B cell (primary cell): ENCODE measurements around the gene DMRT1. TPM values are rescaled to one million over a fixed set of nuclear protein-coding genes. Genes with fewer than 3 reads are reported as not detected.
"Not testable (repeated sequence)": the region's sequence is repeated elsewhere in the genome, so short reads cannot be mapped to it uniquely, and the experiment has no call there.

Source experiments
- ATAC-seq: fragments of 200-7000 bp; cut with Tn5 transposase; one replicate; pipeline ENCODE4 v1.10.0; 2021; ENCODE audit warnings: low read depth, mild to moderate bottlenecking, moderate number of reproducible peaks, moderate library complexity
- CTCF ChIA-PET: fragments of 350-600 bp; sonication (Branson Sonifier 250); formaldehyde crosslinking; loops from one replicate; lab custom pipeline; 2021; ENCODE audit warnings: antibody characterized with exemption, inconsistent platforms; lab: Charles Lee
- POLR2A ChIA-PET: fragments of 350-600 bp; sonication (Branson Sonifier 250); formaldehyde crosslinking; loops from one replicate; lab custom pipeline; 2021; ENCODE audit warnings: antibody characterized with exemption; lab: Charles Lee
- DNase-seq: peaks from one replicate; pipeline ENCODE4 v3.0.0; 2013
- H2AFZ ChIP-seq: 2 replicates; pipeline ENCODE4 v1.6.1; 2012; ENCODE audit warnings: mild to moderate bottlenecking, low read depth, low read length; ENCODE audit not compliant: insufficient read depth, poor library complexity, severe bottlenecking
- H3K27ac ChIP-seq, 2 donors: 1 replicate in 1 of 2; 2 replicates in 1 of 2; pipeline ENCODE4 v1.5.1; 2012 to 2013; ENCODE audit warnings: low read length in 2 of 2, mild to moderate bottlenecking in 2 of 2, moderate library complexity in 1 of 2
- H3K27me3 ChIP-seq, 4 experiments: fragments of 200-600 bp in 1 of 4; sonication (generic) in 1 of 4; replicated peaks in 1 of 4; 1 replicate in 2 of 4; 2 replicates in 2 of 4; pipeline versions ENCODE4 v1.6.1 to v1.7.0; 2013 to 2016; ENCODE audit warnings: low read length in 3 of 4, mild to moderate bottlenecking in 2 of 4, mixed read lengths in 1 of 4, moderate library complexity in 1 of 4; ENCODE audit not compliant: insufficient read depth in 4 of 4, control insufficient read depth in 3 of 4; ENCODE audit errors: control extremely low read depth in 1 of 4
- H3K36me3 ChIP-seq, 2 experiments: replicated peaks in 1 of 2; 1 replicate in 1 of 2; 2 replicates in 1 of 2; pipeline versions ENCODE4 v1.6.1 to v1.7.1; 2013; ENCODE audit warnings: low read length in 1 of 2; ENCODE audit not compliant: insufficient read depth in 2 of 2, control insufficient read depth in 1 of 2; ENCODE audit errors: control extremely low read depth in 1 of 2, extremely low read depth in 1 of 2
- H3K4me1 ChIP-seq, 2 donors: fragments of 200-600 bp in 1 of 2; sonication (generic) in 1 of 2; 1 replicate in 1 of 2; 2 replicates in 1 of 2; pipeline versions ENCODE4 v1.5.1 to v1.6.1; 2013 to 2017; ENCODE audit warnings: low read length in 2 of 2; ENCODE audit not compliant: control insufficient read depth in 2 of 2, insufficient read depth in 2 of 2
- H3K4me2 ChIP-seq: replicated peaks from 2 replicates; pipeline ENCODE3; 2012; ENCODE audit warnings: mild to moderate bottlenecking, low read depth, low read length; ENCODE audit not compliant: poor library complexity, severe bottlenecking
- H3K4me3 ChIP-seq, 5 experiments: fragments of 200-600 bp in 1 of 5; sonication (generic) in 1 of 5; 1 replicate in 3 of 5; 2 replicates in 2 of 5; pipeline versions ENCODE4 v1.5.1 to v1.7.0; 2011 to 2016; ENCODE audit warnings: low read length in 4 of 5, mild to moderate bottlenecking in 4 of 5, low read depth in 2 of 5, control low read depth in 1 of 5, moderate library complexity in 1 of 5; ENCODE audit not compliant: insufficient read depth in 1 of 5; ENCODE audit errors: control extremely low read depth in 1 of 5, extremely low read depth in 1 of 5
- H3K79me2 ChIP-seq: fragments of 200-600 bp; sonication (generic); one replicate; pipeline ENCODE4 v1.6.0; 2016; ENCODE audit warnings: low read length; ENCODE audit not compliant: control insufficient read depth, insufficient read depth
- H3K9ac ChIP-seq: fragments of 200-600 bp; sonication (generic); 2 replicates; pipeline ENCODE4 v1.6.1; 2017; ENCODE audit warnings: mild to moderate bottlenecking, low read length, moderate library complexity
- H3K9me3 ChIP-seq, 3 donors: one replicate each; pipeline versions ENCODE4 v1.6.1 to v1.7.1; 2013; ENCODE audit warnings: low read length in 2 of 3; ENCODE audit not compliant: control insufficient read depth in 2 of 3, insufficient read depth in 1 of 3; ENCODE audit errors: control extremely low read depth in 1 of 3
- H4K20me1 ChIP-seq: 2 replicates; pipeline ENCODE4 v1.6.0; 2012; ENCODE audit warnings: mild to moderate bottlenecking, low read length; ENCODE audit not compliant: insufficient read depth, control insufficient read depth, poor library complexity, severe bottlenecking
- H3K27ac Mint-ChIP-seq: one replicate; pipeline ENCODE4 v1.8.0; 2021; ENCODE audit warnings: mixed read lengths
- H3K27me3 Mint-ChIP-seq: one replicate; pipeline ENCODE4 v1.8.0; 2021; ENCODE audit warnings: mixed read lengths
- H3K4me1 Mint-ChIP-seq: one replicate; pipeline ENCODE4 v1.8.0; 2021; ENCODE audit warnings: mixed read lengths
- H3K4me3 Mint-ChIP-seq: one replicate; pipeline ENCODE4 v1.8.0; 2021; ENCODE audit warnings: mixed read lengths
- H3K9me3 Mint-ChIP-seq: one replicate; pipeline ENCODE4 v1.8.0; 2022; ENCODE audit warnings: mixed read lengths; ENCODE audit not compliant: insufficient read depth
- EZH2 ChIP-seq: IDR thresholded peaks from 2 replicates; pipeline ENCODE4 v1.6.1; 2012; ENCODE audit warnings: borderline replicate concordance, low read depth, mild to moderate bottlenecking, moderate library complexity, low read length; ENCODE audit not compliant: insufficient read depth, poor library complexity, severe bottlenecking
- WGBS: methylation state at CpG from one replicate; pipeline ENCODE4 v1.1.5; 2013; ENCODE audit warnings: missing lambda C conversion rate; ENCODE audit not compliant: insufficient coverage; 5-methylcytosine and 5-hydroxymethylcytosine counted together
- intact Hi-C: fragments of 100-400 bp; cut with micrococcal nuclease; formaldehyde crosslinking; loops from one replicate; pipeline ENCODE4 v1.10.0; 2022
- polyA plus RNA-seq: library from polyadenylated mRNA; depleted of rRNA; stranded (reverse); fragments of >200 nt; gene quantifications from 2 replicates; pipeline ENCODE4 v1.2.3, GENCODE V29; 2012
- total RNA-seq, 2 donors: library from RNA; stranded (reverse); fragments of 120-200 nt in 1 of 2; gene quantifications; 1 replicate in 1 of 2; 2 replicates in 1 of 2; pipeline versions ENCODE4 v1.2.3 to v1.2.4, GENCODE V29; 2013 to 2022
- TF ChIP-seq, protein P1 (sequence below): fragments of 200-600 bp; IDR thresholded peaks from one replicate; pipeline ENCODE4 v1.8.0; 2022; ENCODE audit warnings: antibody characterized with exemption, mild to moderate bottlenecking

Gene DMRT1
- total and polyA plus RNA-seq, 2 donors (not counting 1 experiment from before 2014, with no cell fraction given) = not detected

DNA sequence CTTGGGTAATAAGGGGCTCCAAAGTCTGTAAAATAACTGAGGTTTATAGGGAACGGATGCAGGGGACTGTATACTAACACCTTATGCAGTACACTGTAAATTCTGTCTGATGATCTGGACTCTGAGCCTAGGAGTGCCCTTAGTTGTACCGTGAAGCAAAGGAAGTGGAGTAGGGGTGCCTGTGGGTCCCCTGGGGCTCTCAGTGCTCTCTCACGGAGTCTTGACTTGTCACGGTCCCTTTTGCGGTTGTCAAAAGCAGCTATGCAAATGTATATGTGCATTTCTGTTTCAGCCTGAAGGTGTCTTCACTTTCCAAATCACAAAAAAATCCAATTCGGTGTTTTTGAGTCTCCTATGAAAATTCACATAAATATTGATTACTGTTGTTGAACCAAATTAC, 17.8 kb downstream of the DMRT1 start:
- Histone ChIP-seq H3K27ac (no peak overlapping the region), H3K27me3 (peaks cover 0 to 23% (median 10%) of the 10 kb centered on the region in 4 experiments), H4K20me1 (no peaks in the 10 kb centered on the region), H3K36me3 (no peaks in the 10 kb centered on the region), H3K4me3 (no peak overlapping the region), H3K9me3 (peaks cover 0 to 5% (median 0%) of the 10 kb centered on the region in 3 donors), H2AFZ (no peak overlapping the region), H3K4me1 (peaks cover 10 to 12% of the 10 kb centered on the region in 2 donors), H3K9ac (no peak overlapping the region), H3K4me2 (peak overlapping the region; percentile 45), H3K79me2 (no peaks in the 10 kb centered on the region)
- intact Hi-C loops = no loop called here
- ChIA-PET CTCF (no interaction called here), POLR2A (no interaction called here)
- peak overlapping the region; percentile 24 for H3K4me3 Mint-ChIP-seq
- no peaks in the 10 kb centered on the region for H3K9me3 Mint-ChIP-seq
- peak; percentile 69 for DNase-seq
- H3K4me1 Mint-ChIP-seq = peaks cover 17% of the 10 kb centered on the region
- 10% methylated on average over 2 of the region's 6 CpGs for WGBS
- TF ChIP-seq EZH2 = no peak
- TF ChIP-seq, protein P1, sequence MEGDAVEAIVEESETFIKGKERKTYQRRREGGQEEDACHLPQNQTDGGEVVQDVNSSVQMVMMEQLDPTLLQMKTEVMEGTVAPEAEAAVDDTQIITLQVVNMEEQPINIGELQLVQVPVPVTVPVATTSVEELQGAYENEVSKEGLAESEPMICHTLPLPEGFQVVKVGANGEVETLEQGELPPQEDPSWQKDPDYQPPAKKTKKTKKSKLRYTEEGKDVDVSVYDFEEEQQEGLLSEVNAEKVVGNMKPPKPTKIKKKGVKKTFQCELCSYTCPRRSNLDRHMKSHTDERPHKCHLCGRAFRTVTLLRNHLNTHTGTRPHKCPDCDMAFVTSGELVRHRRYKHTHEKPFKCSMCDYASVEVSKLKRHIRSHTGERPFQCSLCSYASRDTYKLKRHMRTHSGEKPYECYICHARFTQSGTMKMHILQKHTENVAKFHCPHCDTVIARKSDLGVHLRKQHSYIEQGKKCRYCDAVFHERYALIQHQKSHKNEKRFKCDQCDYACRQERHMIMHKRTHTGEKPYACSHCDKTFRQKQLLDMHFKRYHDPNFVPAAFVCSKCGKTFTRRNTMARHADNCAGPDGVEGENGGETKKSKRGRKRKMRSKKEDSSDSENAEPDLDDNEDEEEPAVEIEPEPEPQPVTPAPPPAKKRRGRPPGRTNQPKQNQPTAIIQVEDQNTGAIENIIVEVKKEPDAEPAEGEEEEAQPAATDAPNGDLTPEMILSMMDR = no peak
- peaks cover 47% of the 10 kb centered on the region for H3K27me3 Mint-ChIP-seq
- peak; percentile 84 for ATAC-seq
- no peak overlapping the region for H3K27ac Mint-ChIP-seq

DNA sequence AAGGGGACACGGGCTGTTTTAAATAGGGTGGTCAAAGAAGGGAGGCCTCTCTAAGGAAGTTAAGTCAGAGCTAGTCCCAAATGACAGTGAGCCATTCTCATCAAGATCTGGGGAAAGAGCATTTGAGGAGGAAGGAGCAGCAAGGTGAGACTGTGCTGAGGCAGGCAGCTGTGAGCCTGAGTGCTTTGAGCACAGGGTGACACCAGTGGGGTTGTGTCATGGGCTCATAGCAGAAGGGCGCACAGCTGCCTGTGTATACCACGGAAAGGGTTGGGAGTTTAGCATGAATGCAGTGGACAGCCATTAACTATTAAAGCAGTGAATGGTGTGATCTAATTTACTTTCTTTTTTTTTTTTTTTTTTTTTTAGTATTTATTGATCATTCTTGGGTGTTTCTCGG, 19.2 kb downstream of the DMRT1 start:
- H3K27me3 ChIP-seq = peaks cover 0 to 26% (median 10%) of the 10 kb centered on the region in 4 experiments
- Mint-ChIP-seq H3K4me3 (no peak overlapping the region), H3K27ac (peak overlapping the region; percentile 66), H3K27me3 (peaks cover 50% of the 10 kb centered on the region), H3K9me3 (no peaks in the 10 kb centered on the region), H3K4me1 (peaks cover 17% of the 10 kb centered on the region)
- intact Hi-C loops = no loop called here
- no peaks in the 10 kb centered on the region for H3K79me2 ChIP-seq
- H3K9ac ChIP-seq = no peak overlapping the region
- WGBS = 88% methylated on average over 1 of the region's 4 CpGs
- no peaks in the 10 kb centered on the region for H3K36me3 ChIP-seq
- no peak for DNase-seq
- H2AFZ ChIP-seq = no peak overlapping the region
- no peak overlapping the region for H3K4me2 ChIP-seq
- no peak for TF ChIP-seq EZH2
- TF ChIP-seq, protein P1 = no peak
- H3K27ac ChIP-seq = no peak overlapping the region
- H3K4me3 ChIP-seq = no peak overlapping the region
- POLR2A ChIA-PET = no interaction called here
- H4K20me1 ChIP-seq = no peaks in the 10 kb centered on the region
- peaks cover 0 to 5% (median 0%) of the 10 kb centered on the region in 3 donors for H3K9me3 ChIP-seq
- CTCF ChIA-PET = no interaction called here
- H3K4me1 ChIP-seq = peaks cover 10 to 12% of the 10 kb centered on the region in 2 donors
- no peak for ATAC-seq

DNA sequence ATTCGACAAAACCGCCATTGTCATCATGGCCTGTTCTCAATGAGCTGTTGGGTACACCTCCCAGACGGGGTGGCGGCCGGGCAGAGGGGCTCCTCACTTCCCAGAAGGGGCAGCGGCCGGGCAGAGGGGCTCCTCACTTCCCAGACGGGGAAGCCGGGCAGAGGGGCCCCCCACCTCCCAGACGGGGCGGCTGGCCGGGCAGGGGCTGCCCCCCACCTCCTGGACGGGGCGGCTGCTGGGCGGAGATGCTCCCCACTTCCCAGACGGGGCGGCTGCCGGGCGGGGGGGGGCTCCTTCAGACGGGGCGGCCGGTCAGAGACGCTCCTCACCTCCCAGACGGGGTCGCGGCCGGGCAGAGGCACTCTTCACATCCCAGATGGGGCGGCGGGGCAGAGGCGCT, 20.0 kb downstream of the DMRT1 start:
- POLR2A ChIA-PET, H2AFZ ChIP-seq, ATAC-seq, H4K20me1 ChIP-seq, DNase-seq, H3K9me3 Mint-ChIP-seq, H3K4me3 ChIP-seq, H3K9ac ChIP-seq, H3K36me3 ChIP-seq, H3K9me3 ChIP-seq, H3K27ac ChIP-seq, H3K79me2 ChIP-seq, H3K4me3 Mint-ChIP-seq, CTCF ChIA-PET, H3K4me2 ChIP-seq, H3K27ac Mint-ChIP-seq, intact Hi-C loops: not testable (repeated sequence)
- Mint-ChIP-seq H3K27me3 (peaks cover 51% of the 10 kb centered on the region), H3K4me1 (peaks cover 17% of the 10 kb centered on the region)
- peaks cover 0 to 26% (median 8%) of the 10 kb centered on the region in 4 experiments for H3K27me3 ChIP-seq
- peaks cover 10 to 12% of the 10 kb centered on the region in 2 donors for H3K4me1 ChIP-seq
- 98% methylated on average over 9 of the region's 30 CpGs for WGBS
